Testis (tissue), 3 donors: ENCODE data around the gene DCHS1. TPM values are rescaled to one million over a fixed set of nuclear protein-coding genes. Genes with fewer than 3 reads are reported as not detected.

Source experiments
- DNase-seq: peaks from one replicate; pipeline ENCODE4 v3.0.0-alpha.2; 2019
- H3K27ac ChIP-seq, 2 donors: fragments of 200-600 bp; sonication (generic); one replicate each; pipeline ENCODE4 v1.5.1; 2019
- H3K27me3 ChIP-seq: fragments of 200-600 bp; sonication (generic); one replicate; pipeline ENCODE4 v1.5.1; 2019
- H3K36me3 ChIP-seq: fragments of 200-600 bp; sonication (generic); one replicate; pipeline ENCODE4 v1.5.1; 2017; ENCODE audit warnings: low read depth; ENCODE audit errors: missing control alignments
- H3K4me1 ChIP-seq: fragments of 200-600 bp; sonication (generic); one replicate; pipeline ENCODE4 v1.5.1; 2019
- H3K4me3 ChIP-seq, 2 donors: fragments of 200-600 bp; sonication (generic); one replicate each; pipeline ENCODE4 v1.5.1; 2017 to 2019
- H3K9me3 ChIP-seq: fragments of 200-600 bp; sonication (generic); one replicate; pipeline ENCODE4 v1.5.1; 2017
- CTCF ChIP-seq, 3 experiments: fragments of 450-650 bp in 2 of 3; fragments of 200-600 bp in 1 of 3; sonication (generic) in 1 of 3; IDR thresholded peaks; one replicate each; pipeline ENCODE4 v1.5.1; 2016 to 2019; ENCODE audit warnings: antibody characterized with exemption in 3 of 3, mild to moderate bottlenecking in 2 of 3, moderate library complexity in 1 of 3
- POLR2A ChIP-seq: fragments of 450-650 bp; IDR thresholded peaks from one replicate; pipeline ENCODE4 v1.6.1; 2017; ENCODE audit warnings: antibody characterized with exemption, mild to moderate bottlenecking, moderate library complexity
- WGBS, 2 donors: methylation state at CpG; one replicate each; pipeline ENCODE4 v1.1.5; 2018; 5-methylcytosine and 5-hydroxymethylcytosine counted together
- intact Hi-C: fragments of 100-400 bp; cut with DNase I; formaldehyde crosslinking; loops from one replicate; pipeline ENCODE4 v1.15.1; 2023; ENCODE audit warnings: low total_unique reads
- polyA plus RNA-seq: library from polyadenylated mRNA; stranded (reverse); fragments of 350-450 nt; fragmentation: Illumina TruSeq; extraction: RNeasy Lipid Tissue Mini Kit (QIAGEN cat#74804); gene quantifications from one replicate; pipeline ENCODE4 v1.2.3, GENCODE V29; 2014; ENCODE audit warnings: low read depth, low replicate concordance; ENCODE audit not compliant: insufficient read depth
- total RNA-seq, 2 donors: library from RNA; depleted of rRNA; stranded (reverse); fragments of >200 nt; gene quantifications; one replicate each; pipeline ENCODE4 v1.2.3, GENCODE V29; 2016

The DCHS1 gene
- total and polyA plus RNA-seq, 3 donors from 2014 or later: 7.1 to 14.2 (median 8.8) TPM

- Histone ChIP-seq H3K36me3 (no peaks in the 10 kb centered on the region), H3K27me3 (no peaks in the 10 kb centered on the region), H3K27ac (no peak overlapping the region), H3K4me3 (no peak overlapping the region), H3K4me1 (peaks cover 3% of the 10 kb centered on the region), H3K9me3 (no peaks in the 10 kb centered on the region)
- no peak for TF ChIP-seq CTCF (IDR thresholded peaks at IDR 0.05)
- TF ChIP-seq POLR2A: no peak
- intact Hi-C loops: no loop called here
- WGBS, 2 donors: 95 to 96% methylated on average over 1 of the region's 1 CpG
- DNase-seq: no peak
Observed at GRCh38 chr11:6653097-6653496, 2.5 kb downstream of the DCHS1 start.

GRCh38 chr11:6652182-6652581 lies 3.4 kb downstream of the DCHS1 start:
- Histone ChIP-seq H3K27ac (no peak overlapping the region), H3K27me3 (no peaks in the 10 kb centered on the region), H3K4me3 (no peak overlapping the region), H3K9me3 (no peaks in the 10 kb centered on the region), H3K36me3 (no peaks in the 10 kb centered on the region), H3K4me1 (peaks cover 3% of the 10 kb centered on the region)
- intact Hi-C loops: no loop called here
- DNase-seq: no peak
- WGBS, 2 donors: 52 to 63% methylated on average over 3 of the region's 3 CpGs
- TF ChIP-seq POLR2A (no peak), CTCF (IDR thresholded peaks at IDR 0.05) (no peak)

- intact Hi-C loops: no loop called here
- no peaks in the 10 kb centered on the region for H3K9me3 ChIP-seq
- 78 to 91% methylated on average over 6 of the region's 6 CpGs for WGBS, 2 donors
- H3K27me3 ChIP-seq: no peaks in the 10 kb centered on the region
- no peak for DNase-seq
- TF ChIP-seq CTCF (IDR thresholded peaks at IDR 0.05) (no peak), POLR2A (no peak)
- H3K4me3 ChIP-seq: no peak overlapping the region
- H3K27ac ChIP-seq: no peak overlapping the region
- H3K36me3 ChIP-seq: no peaks in the 10 kb centered on the region
- peaks cover 3% of the 10 kb centered on the region for H3K4me1 ChIP-seq
Observed at GRCh38 chr11:6650980-6651379, 4.6 kb downstream of the DCHS1 start.

- H3K36me3 ChIP-seq: no peaks in the 10 kb centered on the region
- H3K9me3 ChIP-seq: no peaks in the 10 kb centered on the region
- H3K4me3 ChIP-seq: no peak overlapping the region
- DNase-seq: no peak
- TF ChIP-seq POLR2A: no peak
- intact Hi-C loops: no loop called here
- no peaks in the 10 kb centered on the region for H3K27me3 ChIP-seq
- no peak overlapping the region for H3K27ac ChIP-seq
- peaks cover 3% of the 10 kb centered on the region for H3K4me1 ChIP-seq
Observed at GRCh38 chr11:6650104-6650503, 5.5 kb downstream of the DCHS1 start.

- DNase-seq: no peak
- H3K27me3 ChIP-seq: no peaks in the 10 kb centered on the region
- no peak overlapping the region for H3K27ac ChIP-seq
- no peak for TF ChIP-seq CTCF (IDR thresholded peaks at IDR 0.05)
- H3K36me3 ChIP-seq: no peaks in the 10 kb centered on the region
- whole genome bisulfite sequencing, 2 donors: 44 to 69% methylated on average over 1 of the region's 1 CpG
- no peaks in the 10 kb centered on the region for H3K9me3 ChIP-seq
- no peaks in the 10 kb centered on the region for H3K4me1 ChIP-seq
- H3K4me3 ChIP-seq: no peak overlapping the region
- intact Hi-C loops: no loop called here
Observed at GRCh38 chr11:6648501-6648900, 7.1 kb downstream of the DCHS1 start.
